ENCODE results near the gene SNX27.
"Not testable (repeated sequence)": the region's sequence is repeated elsewhere in the genome, so short reads cannot be mapped to it uniquely, and the experiment has no call there.

SNX27 gene

DNA sequence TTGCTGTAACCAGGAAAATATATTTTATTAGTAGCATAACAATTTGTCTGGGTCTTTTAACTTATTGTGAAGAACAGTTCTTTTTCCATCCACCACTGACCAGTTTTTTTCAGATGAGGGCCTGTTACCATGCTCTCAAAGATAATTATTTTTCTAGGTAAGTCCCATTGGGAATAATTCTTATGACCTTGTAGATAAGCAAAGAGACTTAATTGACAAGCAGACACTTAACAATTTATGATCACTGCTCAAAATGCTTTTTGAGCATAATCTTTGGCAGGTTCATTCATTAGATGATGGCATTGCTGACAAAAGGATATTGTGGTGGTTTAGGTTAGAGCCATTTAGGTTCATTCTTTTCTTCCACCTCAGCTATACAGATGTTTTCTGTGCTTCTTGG, 6.6 kb downstream of the SNX27 start:
- Histone ChIP-seq H3K9me3 (ENCODE audit: control insufficient read depth, insufficient read depth, low read depth, low read length) (no peaks in the 10 kb centered on the region), H3K4me3 (ENCODE audit: low read depth, low read length) (no peak overlapping the region), H3K9ac (ENCODE audit: low read length) (no peak overlapping the region), H3K4me1 (ENCODE audit: control insufficient read depth, insufficient read depth, low read length) (peaks cover 11% of the 10 kb centered on the region; the same call in 1 of the 2 replicates), H3K27me3 (ENCODE audit: control insufficient read depth, insufficient read depth, low read length) (no peaks in the 10 kb centered on the region), H3K27ac (ENCODE audit: low read depth, low read length) (no peak overlapping the region), H3K36me3 (ENCODE audit: control insufficient read depth, insufficient read depth, low read length) (no peaks in the 10 kb centered on the region)

- not testable (repeated sequence) for H3K9me3 ChIP-seq (ENCODE audit: control insufficient read depth, insufficient read depth, low read depth, low read length); H3K36me3 ChIP-seq (ENCODE audit: control insufficient read depth, insufficient read depth, low read length); H3K27ac ChIP-seq (ENCODE audit: low read depth, low read length); H3K9ac ChIP-seq (ENCODE audit: low read length); H3K4me3 ChIP-seq (ENCODE audit: low read depth, low read length); H3K4me1 ChIP-seq (ENCODE audit: control insufficient read depth, insufficient read depth, low read length); H3K27me3 ChIP-seq (ENCODE audit: control insufficient read depth, insufficient read depth, low read length)
Measured at GRCh38 chr1:151618996-151619395, 7.1 kb downstream of the SNX27 start.

- Histone ChIP-seq H3K9ac (ENCODE audit: low read length) (no peak overlapping the region), H3K27me3 (ENCODE audit: control insufficient read depth, insufficient read depth, low read length) (no peaks in the 10 kb centered on the region), H3K9me3 (ENCODE audit: control insufficient read depth, insufficient read depth, low read depth, low read length) (no peaks in the 10 kb centered on the region), H3K4me1 (ENCODE audit: control insufficient read depth, insufficient read depth, low read length) (peaks cover 8% of the 10 kb centered on the region; the same call in 1 of the 2 replicates), H3K4me3 (ENCODE audit: low read depth, low read length) (no peak overlapping the region), H3K36me3 (ENCODE audit: control insufficient read depth, insufficient read depth, low read length) (no peaks in the 10 kb centered on the region), H3K27ac (ENCODE audit: low read depth, low read length) (no peak overlapping the region; the same call in 1 of the 2 replicates)
Measured at GRCh38 chr1:151619489-151620093, 7.7 kb downstream of the SNX27 start.

- Histone ChIP-seq H3K4me3 (ENCODE audit: low read depth, low read length) (no peak overlapping the region), H3K36me3 (ENCODE audit: control insufficient read depth, insufficient read depth, low read length) (no peaks in the 10 kb centered on the region), H3K9me3 (ENCODE audit: control insufficient read depth, insufficient read depth, low read depth, low read length) (no peaks in the 10 kb centered on the region), H3K4me1 (ENCODE audit: control insufficient read depth, insufficient read depth, low read length) (peaks cover 8% of the 10 kb centered on the region; the same call in 1 of the 2 replicates), H3K27me3 (ENCODE audit: control insufficient read depth, insufficient read depth, low read length) (no peaks in the 10 kb centered on the region), H3K27ac (ENCODE audit: low read depth, low read length) (no peak overlapping the region), H3K9ac (ENCODE audit: low read length) (no peak overlapping the region)
Measured at GRCh38 chr1:151620286-151620685, 8.4 kb downstream of the SNX27 start.

- Histone ChIP-seq H3K9me3 (ENCODE audit: control insufficient read depth, insufficient read depth, low read depth, low read length) (no peaks in the 10 kb centered on the region), H3K4me1 (ENCODE audit: control insufficient read depth, insufficient read depth, low read length) (peaks cover 8% of the 10 kb centered on the region; the same call in 1 of the 2 replicates), H3K36me3 (ENCODE audit: control insufficient read depth, insufficient read depth, low read length) (no peaks in the 10 kb centered on the region), H3K27ac (ENCODE audit: low read depth, low read length) (no peak overlapping the region), H3K9ac (ENCODE audit: low read length) (no peak overlapping the region), H3K4me3 (ENCODE audit: low read depth, low read length) (no peak overlapping the region), H3K27me3 (ENCODE audit: control insufficient read depth, insufficient read depth, low read length) (no peaks in the 10 kb centered on the region)
Measured at GRCh38 chr1:151621351-151621750, 9.5 kb downstream of the SNX27 start.

DNA sequence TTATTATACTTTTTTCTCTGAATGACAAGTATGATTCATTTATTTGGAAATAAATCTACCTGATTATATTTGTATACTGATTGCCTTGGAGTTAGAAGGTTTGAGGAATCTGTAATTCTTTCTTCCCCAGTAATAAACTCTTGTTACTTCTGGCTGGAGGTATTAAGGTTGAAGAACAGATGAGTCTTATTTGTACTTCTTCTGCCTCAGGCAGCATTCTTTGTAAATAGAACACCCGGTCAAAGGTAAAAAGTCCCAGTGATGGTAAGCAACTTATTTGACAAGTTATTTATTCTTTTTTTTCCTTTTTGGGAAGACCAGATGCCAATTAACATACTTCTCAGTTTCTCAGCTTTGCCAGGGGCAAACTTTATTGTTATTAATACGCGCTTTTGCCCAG, 12.9 kb downstream of the SNX27 start:
- Histone ChIP-seq H3K27me3 (ENCODE audit: control insufficient read depth, insufficient read depth, low read length) (no peaks in the 10 kb centered on the region), H3K4me3 (ENCODE audit: low read depth, low read length) (no peak overlapping the region), H3K9ac (ENCODE audit: low read length) (no peak overlapping the region), H3K27ac (ENCODE audit: low read depth, low read length) (no peak overlapping the region), H3K4me1 (ENCODE audit: control insufficient read depth, insufficient read depth, low read length) (peaks cover 5% of the 10 kb centered on the region; the same call in 1 of the 2 replicates), H3K9me3 (ENCODE audit: control insufficient read depth, insufficient read depth, low read depth, low read length) (no peaks in the 10 kb centered on the region), H3K36me3 (ENCODE audit: control insufficient read depth, insufficient read depth, low read length) (no peaks in the 10 kb centered on the region)

DNA sequence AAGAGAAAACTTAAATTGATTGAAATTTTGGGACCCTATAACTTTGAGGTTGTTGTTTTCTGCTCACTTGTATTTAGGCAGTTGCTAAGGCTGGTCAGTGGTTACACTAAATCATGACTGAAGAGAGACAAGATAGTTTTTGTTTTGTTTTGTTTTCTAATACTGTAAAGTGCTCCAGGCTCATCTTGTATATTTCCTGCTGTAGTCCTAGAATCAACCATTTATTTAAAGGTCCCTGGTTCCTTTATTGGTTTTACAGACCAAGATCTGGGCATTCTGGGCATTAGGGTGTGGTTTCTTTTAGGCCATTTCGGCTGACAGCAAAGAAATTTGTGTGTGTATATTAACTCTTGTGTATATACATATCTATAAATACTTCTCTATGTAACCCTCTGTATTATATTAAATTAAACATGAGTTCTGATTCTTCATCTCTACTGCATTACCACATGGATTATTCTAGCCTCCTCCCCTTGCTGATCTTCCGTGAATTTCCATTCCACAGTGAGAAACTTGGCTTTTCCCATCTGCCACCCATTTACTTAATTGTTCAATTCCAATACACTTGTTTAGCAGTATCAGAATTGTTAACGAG, 15.0 kb downstream of the SNX27 start:
- Histone ChIP-seq H3K9me3 (ENCODE audit: control insufficient read depth, insufficient read depth, low read depth, low read length) (no peaks in the 10 kb centered on the region), H3K27me3 (ENCODE audit: control insufficient read depth, insufficient read depth, low read length) (no peaks in the 10 kb centered on the region), H3K9ac (ENCODE audit: low read length) (no peak overlapping the region)

GRCh38 chr1:151629278-151629677, 17.4 kb downstream of the SNX27 start:
- no peaks in the 10 kb centered on the region for H3K36me3 ChIP-seq (ENCODE audit: control insufficient read depth, insufficient read depth, low read length)
- 0 out of 2 replicates have a peak, but pooled peaks cover 3% of the 10 kb centered on the region for H3K4me1 ChIP-seq (ENCODE audit: control insufficient read depth, insufficient read depth, low read length)
- no peak overlapping the region for H3K9ac ChIP-seq (ENCODE audit: low read length)
- no peak overlapping the region for H3K4me3 ChIP-seq (ENCODE audit: low read depth, low read length)
- H3K27ac ChIP-seq (ENCODE audit: low read depth, low read length) = no peak overlapping the region
- H3K27me3 ChIP-seq (ENCODE audit: control insufficient read depth, insufficient read depth, low read length) = no peaks in the 10 kb centered on the region
- no peaks in the 10 kb centered on the region for H3K9me3 ChIP-seq (ENCODE audit: control insufficient read depth, insufficient read depth, low read depth, low read length)

More for the DNA sequence above, 15.0 kb downstream of the SNX27 start:
- Histone ChIP-seq H3K4me3 (ENCODE audit: low read depth, low read length) (no peak overlapping the region), H3K4me1 (ENCODE audit: control insufficient read depth, insufficient read depth, low read length) (no peaks in the 10 kb centered on the region), H3K36me3 (ENCODE audit: control insufficient read depth, insufficient read depth, low read length) (no peaks in the 10 kb centered on the region), H3K27ac (ENCODE audit: low read depth, low read length) (no peak overlapping the region)

- no peak overlapping the region for H3K4me3 ChIP-seq (ENCODE audit: low read depth, low read length)
- no peak overlapping the region for H3K27ac ChIP-seq (ENCODE audit: low read depth, low read length)
Measured at GRCh38 chr1:151635479-151636072, 23.7 kb downstream of the SNX27 start.

GRCh38 chr1:151638074-151638775, 26.4 kb downstream of the SNX27 start:
- Histone ChIP-seq H3K9me3 (ENCODE audit: control insufficient read depth, insufficient read depth, low read depth, low read length) (no peaks in the 10 kb centered on the region), H3K27ac (ENCODE audit: low read depth, low read length) (no peak overlapping the region), H3K4me3 (ENCODE audit: low read depth, low read length) (no peak overlapping the region), H3K4me1 (ENCODE audit: control insufficient read depth, insufficient read depth, low read length) (0 out of 2 replicates have a peak, but pooled peaks cover 1% of the 10 kb centered on the region), H3K9ac (ENCODE audit: low read length) (no peak overlapping the region), H3K27me3 (ENCODE audit: control insufficient read depth, insufficient read depth, low read length) (no peaks in the 10 kb centered on the region), H3K36me3 (ENCODE audit: control insufficient read depth, insufficient read depth, low read length) (peaks cover 14% of the 10 kb centered on the region; the same call in 1 of the 2 replicates)

More at GRCh38 chr1:151635479-151636072, 23.7 kb downstream of the SNX27 start:
- no peaks in the 10 kb centered on the region for H3K9me3 ChIP-seq (ENCODE audit: control insufficient read depth, insufficient read depth, low read depth, low read length)
- H3K36me3 ChIP-seq (ENCODE audit: control insufficient read depth, insufficient read depth, low read length) = peaks cover 7% of the 10 kb centered on the region; the same call in 1 of the 2 replicates
- 0 out of 2 replicates have a peak, but pooled peaks cover 3% of the 10 kb centered on the region for H3K4me1 ChIP-seq (ENCODE audit: control insufficient read depth, insufficient read depth, low read length)
- H3K27me3 ChIP-seq (ENCODE audit: control insufficient read depth, insufficient read depth, low read length) = no peaks in the 10 kb centered on the region
- H3K9ac ChIP-seq (ENCODE audit: low read length) = no peak overlapping the region

DNA sequence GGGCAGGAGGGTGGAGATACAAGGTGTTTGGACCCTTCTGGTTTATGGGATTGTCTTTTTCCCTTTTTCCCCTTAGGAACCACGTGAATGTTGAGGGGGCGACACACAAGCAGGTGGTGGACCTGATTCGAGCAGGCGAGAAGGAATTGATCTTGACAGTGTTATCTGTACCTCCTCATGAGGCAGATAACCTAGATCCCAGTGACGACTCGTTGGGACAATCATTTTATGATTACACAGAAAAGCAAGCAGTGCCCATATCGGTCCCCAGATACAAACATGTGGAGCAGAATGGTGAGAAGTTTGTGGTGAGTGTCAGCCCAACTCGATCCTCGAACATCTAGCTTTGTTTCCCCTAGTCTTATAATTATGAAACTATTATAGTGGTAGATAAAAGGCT, 27.0 kb downstream of the SNX27 start:
- Histone ChIP-seq H3K4me3 (ENCODE audit: low read depth, low read length) (no peak overlapping the region), H3K27me3 (ENCODE audit: control insufficient read depth, insufficient read depth, low read length) (no peaks in the 10 kb centered on the region), H3K36me3 (ENCODE audit: control insufficient read depth, insufficient read depth, low read length) (peaks cover 14% of the 10 kb centered on the region; the same call in 1 of the 2 replicates), H3K9me3 (ENCODE audit: control insufficient read depth, insufficient read depth, low read depth, low read length) (no peaks in the 10 kb centered on the region), H3K9ac (ENCODE audit: low read length) (no peak overlapping the region), H3K27ac (ENCODE audit: low read depth, low read length) (no peak overlapping the region), H3K4me1 (ENCODE audit: control insufficient read depth, insufficient read depth, low read length) (no peaks in the 10 kb centered on the region)

Data from HUES6 (cell line).